ENCODE measurements around the gene PLS1. TPM values are rescaled to one million over a fixed set of nuclear protein-coding genes. Genes with fewer than 3 reads are reported as not detected.

PLS1 gene
- total and polyA plus RNA-seq, 2 of the 8 experiments (the other 6 are each of a cell fraction or from before 2014, with no cell fraction given) = 18.7 to 44.7 TPM

GRCh38 chr3:142648950-142649349 lies 52.8 kb downstream of the PLS1 start (continued):
- TF ChIP-seq, protein P1, sequence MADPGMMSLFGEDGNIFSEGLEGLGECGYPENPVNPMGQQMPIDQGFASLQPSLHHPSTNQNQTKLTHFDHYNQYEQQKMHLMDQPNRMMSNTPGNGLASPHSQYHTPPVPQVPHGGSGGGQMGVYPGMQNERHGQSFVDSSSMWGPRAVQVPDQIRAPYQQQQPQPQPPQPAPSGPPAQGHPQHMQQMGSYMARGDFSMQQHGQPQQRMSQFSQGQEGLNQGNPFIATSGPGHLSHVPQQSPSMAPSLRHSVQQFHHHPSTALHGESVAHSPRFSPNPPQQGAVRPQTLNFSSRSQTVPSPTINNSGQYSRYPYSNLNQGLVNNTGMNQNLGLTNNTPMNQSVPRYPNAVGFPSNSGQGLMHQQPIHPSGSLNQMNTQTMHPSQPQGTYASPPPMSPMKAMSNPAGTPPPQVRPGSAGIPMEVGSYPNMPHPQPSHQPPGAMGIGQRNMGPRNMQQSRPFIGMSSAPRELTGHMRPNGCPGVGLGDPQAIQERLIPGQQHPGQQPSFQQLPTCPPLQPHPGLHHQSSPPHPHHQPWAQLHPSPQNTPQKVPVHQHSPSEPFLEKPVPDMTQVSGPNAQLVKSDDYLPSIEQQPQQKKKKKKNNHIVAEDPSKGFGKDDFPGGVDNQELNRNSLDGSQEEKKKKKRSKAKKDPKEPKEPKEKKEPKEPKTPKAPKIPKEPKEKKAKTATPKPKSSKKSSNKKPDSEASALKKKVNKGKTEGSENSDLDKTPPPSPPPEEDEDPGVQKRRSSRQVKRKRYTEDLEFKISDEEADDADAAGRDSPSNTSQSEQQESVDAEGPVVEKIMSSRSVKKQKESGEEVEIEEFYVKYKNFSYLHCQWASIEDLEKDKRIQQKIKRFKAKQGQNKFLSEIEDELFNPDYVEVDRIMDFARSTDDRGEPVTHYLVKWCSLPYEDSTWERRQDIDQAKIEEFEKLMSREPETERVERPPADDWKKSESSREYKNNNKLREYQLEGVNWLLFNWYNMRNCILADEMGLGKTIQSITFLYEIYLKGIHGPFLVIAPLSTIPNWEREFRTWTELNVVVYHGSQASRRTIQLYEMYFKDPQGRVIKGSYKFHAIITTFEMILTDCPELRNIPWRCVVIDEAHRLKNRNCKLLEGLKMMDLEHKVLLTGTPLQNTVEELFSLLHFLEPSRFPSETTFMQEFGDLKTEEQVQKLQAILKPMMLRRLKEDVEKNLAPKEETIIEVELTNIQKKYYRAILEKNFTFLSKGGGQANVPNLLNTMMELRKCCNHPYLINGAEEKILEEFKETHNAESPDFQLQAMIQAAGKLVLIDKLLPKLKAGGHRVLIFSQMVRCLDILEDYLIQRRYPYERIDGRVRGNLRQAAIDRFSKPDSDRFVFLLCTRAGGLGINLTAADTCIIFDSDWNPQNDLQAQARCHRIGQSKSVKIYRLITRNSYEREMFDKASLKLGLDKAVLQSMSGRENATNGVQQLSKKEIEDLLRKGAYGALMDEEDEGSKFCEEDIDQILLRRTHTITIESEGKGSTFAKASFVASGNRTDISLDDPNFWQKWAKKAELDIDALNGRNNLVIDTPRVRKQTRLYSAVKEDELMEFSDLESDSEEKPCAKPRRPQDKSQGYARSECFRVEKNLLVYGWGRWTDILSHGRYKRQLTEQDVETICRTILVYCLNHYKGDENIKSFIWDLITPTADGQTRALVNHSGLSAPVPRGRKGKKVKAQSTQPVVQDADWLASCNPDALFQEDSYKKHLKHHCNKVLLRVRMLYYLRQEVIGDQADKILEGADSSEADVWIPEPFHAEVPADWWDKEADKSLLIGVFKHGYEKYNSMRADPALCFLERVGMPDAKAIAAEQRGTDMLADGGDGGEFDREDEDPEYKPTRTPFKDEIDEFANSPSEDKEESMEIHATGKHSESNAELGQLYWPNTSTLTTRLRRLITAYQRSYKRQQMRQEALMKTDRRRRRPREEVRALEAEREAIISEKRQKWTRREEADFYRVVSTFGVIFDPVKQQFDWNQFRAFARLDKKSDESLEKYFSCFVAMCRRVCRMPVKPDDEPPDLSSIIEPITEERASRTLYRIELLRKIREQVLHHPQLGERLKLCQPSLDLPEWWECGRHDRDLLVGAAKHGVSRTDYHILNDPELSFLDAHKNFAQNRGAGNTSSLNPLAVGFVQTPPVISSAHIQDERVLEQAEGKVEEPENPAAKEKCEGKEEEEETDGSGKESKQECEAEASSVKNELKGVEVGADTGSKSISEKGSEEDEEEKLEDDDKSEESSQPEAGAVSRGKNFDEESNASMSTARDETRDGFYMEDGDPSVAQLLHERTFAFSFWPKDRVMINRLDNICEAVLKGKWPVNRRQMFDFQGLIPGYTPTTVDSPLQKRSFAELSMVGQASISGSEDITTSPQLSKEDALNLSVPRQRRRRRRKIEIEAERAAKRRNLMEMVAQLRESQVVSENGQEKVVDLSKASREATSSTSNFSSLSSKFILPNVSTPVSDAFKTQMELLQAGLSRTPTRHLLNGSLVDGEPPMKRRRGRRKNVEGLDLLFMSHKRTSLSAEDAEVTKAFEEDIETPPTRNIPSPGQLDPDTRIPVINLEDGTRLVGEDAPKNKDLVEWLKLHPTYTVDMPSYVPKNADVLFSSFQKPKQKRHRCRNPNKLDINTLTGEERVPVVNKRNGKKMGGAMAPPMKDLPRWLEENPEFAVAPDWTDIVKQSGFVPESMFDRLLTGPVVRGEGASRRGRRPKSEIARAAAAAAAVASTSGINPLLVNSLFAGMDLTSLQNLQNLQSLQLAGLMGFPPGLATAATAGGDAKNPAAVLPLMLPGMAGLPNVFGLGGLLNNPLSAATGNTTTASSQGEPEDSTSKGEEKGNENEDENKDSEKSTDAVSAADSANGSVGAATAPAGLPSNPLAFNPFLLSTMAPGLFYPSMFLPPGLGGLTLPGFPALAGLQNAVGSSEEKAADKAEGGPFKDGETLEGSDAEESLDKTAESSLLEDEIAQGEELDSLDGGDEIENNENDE (IDR thresholded peaks at IDR 0.05; ENCODE audit: insufficient replicate concordance, low read length) = no peak
- no peak for TF ChIP-seq TAF1 (IDR thresholded peaks at IDR 0.05; ENCODE audit: low read depth, low read length)
- no peak for TF ChIP-seq CREB1 (IDR thresholded peaks at IDR 0.05)
- TF ChIP-seq PHF8 (conservative IDR thresholded peaks at IDR 0.05; ENCODE audit: low read depth, low read length) = no peak
- no peak for TF ChIP-seq RFX5 (IDR thresholded peaks at IDR 0.05; ENCODE audit: borderline replicate concordance, low read depth, low read length)
- no peak for TF ChIP-seq SIN3A (conservative IDR thresholded peaks at IDR 0.05 in 1 of 2, IDR thresholded peaks at IDR 0.05 in 1 of 2; ENCODE audit: low read depth in 1 of 2, low read length in 2 of 2)
- TF ChIP-seq KDM5A (IDR thresholded peaks at IDR 0.05; ENCODE audit: low read length) = no peak
- no peak for TF ChIP-seq CTCF (IDR thresholded peaks at IDR 0.05; ENCODE audit: control extremely low read depth in 1 of 3, insufficient read depth in 1 of 3, low read depth in 1 of 3, low read length in 3 of 3)
